Fibroblast of lung (primary cell): ENCODE data around the gene OR9Q2.

Experiments
- EZH2 ChIP-seq: IDR thresholded peaks from 2 replicates; pipeline ENCODE4 v1.5.1; 2012; ENCODE audit warnings: low read length, control low read depth, mild to moderate bottlenecking; ENCODE audit errors: missing control alignments
- TF ChIP-seq, protein P1 (sequence below), 2 donors: IDR thresholded peaks in 1 of 2; conservative IDR thresholded peaks in 1 of 2; 1 replicate in 1 of 2; 2 replicates in 1 of 2; pipeline ENCODE4 v1.5.1; 2011 to 2012; ENCODE audit warnings: low read length in 2 of 2, control low read depth in 1 of 2, inconsistent platforms in 1 of 2, low read depth in 1 of 2, mild to moderate bottlenecking in 1 of 2

DNA sequence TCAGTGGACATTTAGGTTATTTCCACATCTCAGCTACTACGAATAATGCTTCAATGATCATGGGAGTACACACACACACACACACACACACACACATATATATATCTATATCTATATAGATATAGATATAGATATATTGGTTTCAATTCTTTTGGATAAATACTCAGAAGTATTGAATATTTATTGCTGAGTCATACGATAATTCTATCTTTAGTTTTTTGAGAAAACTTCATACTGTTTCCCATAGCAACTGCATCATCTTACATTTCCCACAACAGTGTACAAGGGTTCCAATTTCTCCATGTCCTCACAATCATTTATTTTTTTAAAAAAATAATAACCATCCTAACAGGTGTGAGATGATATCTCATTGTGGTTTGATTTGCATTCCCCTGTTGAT, 7.1 kb downstream of the OR9Q2 start:
- TF ChIP-seq, protein P1, sequence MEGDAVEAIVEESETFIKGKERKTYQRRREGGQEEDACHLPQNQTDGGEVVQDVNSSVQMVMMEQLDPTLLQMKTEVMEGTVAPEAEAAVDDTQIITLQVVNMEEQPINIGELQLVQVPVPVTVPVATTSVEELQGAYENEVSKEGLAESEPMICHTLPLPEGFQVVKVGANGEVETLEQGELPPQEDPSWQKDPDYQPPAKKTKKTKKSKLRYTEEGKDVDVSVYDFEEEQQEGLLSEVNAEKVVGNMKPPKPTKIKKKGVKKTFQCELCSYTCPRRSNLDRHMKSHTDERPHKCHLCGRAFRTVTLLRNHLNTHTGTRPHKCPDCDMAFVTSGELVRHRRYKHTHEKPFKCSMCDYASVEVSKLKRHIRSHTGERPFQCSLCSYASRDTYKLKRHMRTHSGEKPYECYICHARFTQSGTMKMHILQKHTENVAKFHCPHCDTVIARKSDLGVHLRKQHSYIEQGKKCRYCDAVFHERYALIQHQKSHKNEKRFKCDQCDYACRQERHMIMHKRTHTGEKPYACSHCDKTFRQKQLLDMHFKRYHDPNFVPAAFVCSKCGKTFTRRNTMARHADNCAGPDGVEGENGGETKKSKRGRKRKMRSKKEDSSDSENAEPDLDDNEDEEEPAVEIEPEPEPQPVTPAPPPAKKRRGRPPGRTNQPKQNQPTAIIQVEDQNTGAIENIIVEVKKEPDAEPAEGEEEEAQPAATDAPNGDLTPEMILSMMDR (conservative IDR thresholded peaks at IDR 0.05 in 1 of 2, IDR thresholded peaks at IDR 0.05 in 1 of 2; ENCODE audit: low read depth in 1 of 2, low read length in 2 of 2) = no peak
- TF ChIP-seq EZH2 = no peak
